ENCODE measurements around the gene NLK.

DNA sequence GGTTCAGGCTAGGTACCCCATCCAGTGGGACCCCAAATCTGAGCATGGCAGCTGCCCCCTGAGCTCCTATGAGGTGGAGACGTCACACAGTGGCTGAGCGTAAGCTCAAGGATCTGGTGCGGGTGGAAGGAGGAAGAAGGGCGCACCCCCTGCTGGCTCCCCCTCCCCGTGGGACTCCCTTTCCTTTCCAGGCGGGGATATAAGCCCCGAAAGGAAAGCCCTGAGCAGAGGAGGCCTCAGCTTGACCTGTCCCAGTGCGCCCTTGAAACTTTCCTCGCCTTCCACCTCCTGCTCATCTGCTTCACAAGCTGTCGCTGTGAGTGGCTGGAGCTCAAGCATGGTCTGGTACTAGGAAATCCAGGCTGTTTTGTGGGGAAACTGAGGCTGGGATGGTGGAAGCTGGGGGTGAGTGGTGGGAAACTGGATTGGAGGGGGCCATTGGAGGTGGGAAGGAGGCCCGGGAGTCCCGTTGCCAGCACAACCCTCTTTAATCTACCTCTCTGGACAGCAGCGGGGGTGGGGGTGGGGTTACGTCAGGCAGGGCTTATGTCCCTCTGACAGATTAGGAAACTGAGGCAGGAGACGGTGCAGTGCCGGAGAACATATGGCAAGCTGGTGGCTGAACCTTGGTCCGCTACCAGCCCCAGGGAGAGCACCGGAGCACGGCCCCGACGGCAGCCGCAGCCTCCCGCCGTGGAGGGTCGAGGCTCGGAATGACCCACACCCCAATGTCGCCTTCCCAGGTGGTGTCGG lies 184.3 kb downstream of the NLK start:
- TF ChIP-seq, protein P1, sequence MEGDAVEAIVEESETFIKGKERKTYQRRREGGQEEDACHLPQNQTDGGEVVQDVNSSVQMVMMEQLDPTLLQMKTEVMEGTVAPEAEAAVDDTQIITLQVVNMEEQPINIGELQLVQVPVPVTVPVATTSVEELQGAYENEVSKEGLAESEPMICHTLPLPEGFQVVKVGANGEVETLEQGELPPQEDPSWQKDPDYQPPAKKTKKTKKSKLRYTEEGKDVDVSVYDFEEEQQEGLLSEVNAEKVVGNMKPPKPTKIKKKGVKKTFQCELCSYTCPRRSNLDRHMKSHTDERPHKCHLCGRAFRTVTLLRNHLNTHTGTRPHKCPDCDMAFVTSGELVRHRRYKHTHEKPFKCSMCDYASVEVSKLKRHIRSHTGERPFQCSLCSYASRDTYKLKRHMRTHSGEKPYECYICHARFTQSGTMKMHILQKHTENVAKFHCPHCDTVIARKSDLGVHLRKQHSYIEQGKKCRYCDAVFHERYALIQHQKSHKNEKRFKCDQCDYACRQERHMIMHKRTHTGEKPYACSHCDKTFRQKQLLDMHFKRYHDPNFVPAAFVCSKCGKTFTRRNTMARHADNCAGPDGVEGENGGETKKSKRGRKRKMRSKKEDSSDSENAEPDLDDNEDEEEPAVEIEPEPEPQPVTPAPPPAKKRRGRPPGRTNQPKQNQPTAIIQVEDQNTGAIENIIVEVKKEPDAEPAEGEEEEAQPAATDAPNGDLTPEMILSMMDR (IDR thresholded peaks at IDR 0.05; ENCODE audit: extremely low read depth in 1 of 2, insufficient read depth in 1 of 2, low read depth in 1 of 2, low read length in 2 of 2): no peak
- TF ChIP-seq POLR2A (IDR thresholded peaks at IDR 0.05; ENCODE audit: low read depth, low read length): no peak
- TF ChIP-seq, protein P2, sequence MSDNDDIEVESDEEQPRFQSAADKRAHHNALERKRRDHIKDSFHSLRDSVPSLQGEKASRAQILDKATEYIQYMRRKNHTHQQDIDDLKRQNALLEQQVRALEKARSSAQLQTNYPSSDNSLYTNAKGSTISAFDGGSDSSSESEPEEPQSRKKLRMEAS (IDR thresholded peaks at IDR 0.05; ENCODE audit: insufficient read depth, insufficient read length): no peak

All from endothelial cell of umbilical vein (primary cell).